ENCODE results near the gene NAGS. TPM values are rescaled to one million over a fixed set of nuclear protein-coding genes. Genes with fewer than 3 reads are reported as not detected.
A peak's percentile ranks its signal among the peaks of the same experiment; 100 is the strongest.
"Not testable (repeated sequence)": the region's sequence is repeated elsewhere in the genome, so short reads cannot be mapped to it uniquely, and the experiment has no call there.

The NAGS gene, protein sequence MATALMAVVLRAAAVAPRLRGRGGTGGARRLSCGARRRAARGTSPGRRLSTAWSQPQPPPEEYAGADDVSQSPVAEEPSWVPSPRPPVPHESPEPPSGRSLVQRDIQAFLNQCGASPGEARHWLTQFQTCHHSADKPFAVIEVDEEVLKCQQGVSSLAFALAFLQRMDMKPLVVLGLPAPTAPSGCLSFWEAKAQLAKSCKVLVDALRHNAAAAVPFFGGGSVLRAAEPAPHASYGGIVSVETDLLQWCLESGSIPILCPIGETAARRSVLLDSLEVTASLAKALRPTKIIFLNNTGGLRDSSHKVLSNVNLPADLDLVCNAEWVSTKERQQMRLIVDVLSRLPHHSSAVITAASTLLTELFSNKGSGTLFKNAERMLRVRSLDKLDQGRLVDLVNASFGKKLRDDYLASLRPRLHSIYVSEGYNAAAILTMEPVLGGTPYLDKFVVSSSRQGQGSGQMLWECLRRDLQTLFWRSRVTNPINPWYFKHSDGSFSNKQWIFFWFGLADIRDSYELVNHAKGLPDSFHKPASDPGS
- 1 to 10 TPM; 1.5 to 1.7 TPM for total RNA-seq

- peak; percentile 28 for DNase-seq
- intact Hi-C loops (cut with micrococcal nuclease) = no loop called here
These were observed at the start of gene NAGS for GRCh38 chr17:44004077-44004760. Gene NAGS, plus strand, starts transcription at chr17:44004622. Its CDS starts 42 bp downstream, at chr17:44004664.

GRCh38 chr17:43956222-43956621 is 48.2 kb upstream of the NAGS start:
- Mint-ChIP-seq H3K9me3 (no peaks in the 10 kb centered on the region), H3K27ac (no peak overlapping the region), H3K4me1 (ENCODE audit: low read depth) (peaks cover 3% of the 10 kb centered on the region), H3K36me3 (no peaks in the 10 kb centered on the region), H3K4me3 (no peak overlapping the region), H3K27me3 (peaks cover 28% of the 10 kb centered on the region)
- DNase-seq = no peak
- intact Hi-C loops (cut with micrococcal nuclease) = no loop called here
- ChIA-PET POLR2A (interaction anchor here (0.6 kb wide), 1 partner anchor 96 kb away, joined by 3 read pairs; no protein-coding TSS in a partner anchor), CTCF (interaction anchor here (1.2 kb wide), 1 partner anchor 12 kb away, joined by 3 read pairs; no protein-coding TSS in a partner anchor)

More at GRCh38 chr17:44004077-44004760, at the start of gene NAGS:
- Mint-ChIP-seq H3K36me3 (no peaks in the 10 kb centered on the region), H3K4me1 (ENCODE audit: low read depth) (peaks cover 24% of the 10 kb centered on the region), H3K9me3 (no peaks in the 10 kb centered on the region), H3K27ac (no peak within 1 kb of the TSS), H3K27me3 (peaks cover 6% of the 10 kb centered on the region), H3K4me3 (peak within 1 kb of the TSS; percentile 43)
- CTCF ChIA-PET = interaction anchor here (1.4 to 1.7 kb wide), 2 partner anchors 10 to 94 kb away, joined by 4 to 6 read pairs; no protein-coding TSS in a partner anchor
- POLR2A ChIA-PET = no interaction called here

- H3K36me3 Mint-ChIP-seq = no peaks in the 10 kb centered on the region
- POLR2A ChIA-PET = no interaction called here
- H3K4me3 Mint-ChIP-seq = no peak overlapping the region
- no peaks in the 10 kb centered on the region for H3K4me1 Mint-ChIP-seq (ENCODE audit: low read depth)
- H3K9me3 Mint-ChIP-seq = no peaks in the 10 kb centered on the region
- CTCF ChIA-PET = interaction anchor here (1.3 to 2.9 kb wide), 2 partner anchors 15 to 113 kb away, joined by 3 to 16 read pairs; no protein-coding TSS in a partner anchor
- no peak overlapping the region for H3K27ac Mint-ChIP-seq
- H3K27me3 Mint-ChIP-seq = peaks cover 14% of the 10 kb centered on the region
- DNase-seq = no peak
- intact Hi-C loops (cut with micrococcal nuclease) = no loop called here
These were observed 45.6 kb upstream of the NAGS start for GRCh38 chr17:43958748-43959352.

- H3K36me3 Mint-ChIP-seq; H3K27me3 Mint-ChIP-seq; H3K27ac Mint-ChIP-seq; H3K4me1 Mint-ChIP-seq (ENCODE audit: low read depth); intact Hi-C loops (cut with micrococcal nuclease); H3K4me3 Mint-ChIP-seq; H3K9me3 Mint-ChIP-seq; DNase-seq: not testable (repeated sequence)
- CTCF ChIA-PET = interaction anchor here (1.2 kb wide), 1 partner anchor 17 kb away, joined by 6 read pairs; no protein-coding TSS in a partner anchor
- POLR2A ChIA-PET = interaction anchor here (1.0 kb wide), 1 partner anchor 17 kb away, joined by 3 read pairs; no protein-coding TSS in a partner anchor
These were observed 43.1 kb upstream of the NAGS start for GRCh38 chr17:43961292-43961691.

GRCh38 chr17:43961954-43962353 is 42.5 kb upstream of the NAGS start:
- DNase-seq = no peak
- ChIA-PET CTCF (interaction anchor here (1.2 kb wide), 1 partner anchor 18 kb away, joined by 6 read pairs; no protein-coding TSS in a partner anchor), POLR2A (interaction anchor here (1.0 kb wide), 1 partner anchor 18 kb away, joined by 3 read pairs; no protein-coding TSS in a partner anchor)
- Mint-ChIP-seq H3K27ac (no peak overlapping the region), H3K36me3 (no peaks in the 10 kb centered on the region), H3K27me3 (peaks cover 8% of the 10 kb centered on the region), H3K4me3 (no peak overlapping the region), H3K4me1 (ENCODE audit: low read depth) (no peaks in the 10 kb centered on the region), H3K9me3 (no peaks in the 10 kb centered on the region)
- intact Hi-C loops (cut with micrococcal nuclease) = no loop called here

GRCh38 chr17:43962479-43962878 is 41.9 kb upstream of the NAGS start:
- intact Hi-C loops (cut with micrococcal nuclease) = no loop called here
- H3K4me3 Mint-ChIP-seq = no peak overlapping the region
- no peaks in the 10 kb centered on the region for H3K4me1 Mint-ChIP-seq (ENCODE audit: low read depth)
- no peak overlapping the region for H3K27ac Mint-ChIP-seq
- no peaks in the 10 kb centered on the region for H3K36me3 Mint-ChIP-seq
- H3K27me3 Mint-ChIP-seq = peaks cover 8% of the 10 kb centered on the region
- H3K9me3 Mint-ChIP-seq = no peaks in the 10 kb centered on the region
- no peak for DNase-seq
- ChIA-PET POLR2A (no interaction called here), CTCF (interaction anchor here (2.1 kb wide), 1 partner anchor 19 kb away, joined by 11 read pairs; the partner anchor contains the start of gene PPY)

DNA sequence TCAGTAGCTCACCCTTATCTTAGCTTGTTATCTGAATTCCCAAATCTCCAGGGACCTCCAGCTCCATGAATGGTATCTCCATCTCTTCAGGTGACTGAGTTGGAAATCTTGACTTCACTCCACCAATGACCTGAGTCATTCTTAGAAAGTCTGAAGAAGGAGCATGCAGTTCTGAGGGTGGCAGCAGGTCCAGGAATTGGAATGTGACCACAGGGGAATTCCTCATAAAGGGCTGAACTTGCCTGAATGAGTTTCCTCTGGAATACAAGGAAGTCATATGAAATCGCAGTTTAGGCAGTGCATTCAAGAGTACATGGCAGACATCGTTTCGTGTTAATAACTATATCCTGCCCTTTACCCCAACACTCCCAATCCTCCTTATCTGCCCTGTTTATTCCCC is 38.1 kb upstream of the NAGS start:
- ChIA-PET POLR2A (no interaction called here), CTCF (no interaction called here)
- H3K4me1 Mint-ChIP-seq (ENCODE audit: low read depth) = no peaks in the 10 kb centered on the region
- no peak overlapping the region for H3K4me3 Mint-ChIP-seq
- no peak for DNase-seq
- H3K27ac Mint-ChIP-seq = no peak overlapping the region
- H3K9me3 Mint-ChIP-seq = no peaks in the 10 kb centered on the region
- peaks cover 6% of the 10 kb centered on the region for H3K27me3 Mint-ChIP-seq
- no peaks in the 10 kb centered on the region for H3K36me3 Mint-ChIP-seq
- intact Hi-C loops (cut with micrococcal nuclease) = no loop called here

- H3K27ac Mint-ChIP-seq = no peak overlapping the region
- H3K4me3 Mint-ChIP-seq = no peak overlapping the region
- intact Hi-C loops (cut with micrococcal nuclease) = no loop called here
- POLR2A ChIA-PET = no interaction called here
- CTCF ChIA-PET = interaction anchor here (1.1 to 1.5 kb wide), 3 partner anchors 23 to 90 kb away, joined by 3 read pairs; no protein-coding TSS in a partner anchor
- peaks cover 3% of the 10 kb centered on the region for H3K27me3 Mint-ChIP-seq
- no peak for DNase-seq
- H3K9me3 Mint-ChIP-seq = no peaks in the 10 kb centered on the region
- peaks cover 2% of the 10 kb centered on the region for H3K4me1 Mint-ChIP-seq (ENCODE audit: low read depth)
- H3K36me3 Mint-ChIP-seq = no peaks in the 10 kb centered on the region
These were observed 37.1 kb upstream of the NAGS start for GRCh38 chr17:43967251-43967875.

DNA sequence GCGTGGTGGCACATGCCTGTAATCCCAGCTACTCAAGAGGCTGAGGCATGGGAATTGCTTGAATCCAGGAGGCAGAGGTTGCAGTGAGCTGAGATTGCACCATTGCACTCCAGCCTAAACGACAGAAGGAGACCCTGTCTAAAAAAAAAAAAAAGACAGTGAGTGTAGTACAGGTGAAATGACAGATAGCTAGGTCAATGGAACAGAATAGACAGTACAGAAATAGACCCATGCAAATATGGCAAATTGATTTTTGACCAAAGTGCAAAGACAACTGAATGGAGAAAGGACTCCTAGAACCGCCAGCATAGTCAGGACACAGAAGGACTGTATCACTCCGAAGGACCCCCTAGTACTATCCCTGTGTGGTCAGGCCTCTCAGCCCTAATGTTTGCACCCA is 34.1 kb upstream of the NAGS start:
- Mint-ChIP-seq H3K4me1 (ENCODE audit: low read depth) (peaks cover 2% of the 10 kb centered on the region), H3K27ac (no peak overlapping the region), H3K9me3 (no peaks in the 10 kb centered on the region)

GRCh38 chr17:43971436-43971835 is 33.0 kb upstream of the NAGS start:
- H3K4me1 Mint-ChIP-seq (ENCODE audit: low read depth); H3K27me3 Mint-ChIP-seq; H3K27ac Mint-ChIP-seq; H3K4me3 Mint-ChIP-seq; H3K36me3 Mint-ChIP-seq; H3K9me3 Mint-ChIP-seq; DNase-seq; intact Hi-C loops (cut with micrococcal nuclease): not testable (repeated sequence)
- POLR2A ChIA-PET = interaction anchor here (0.8 kb wide), 1 partner anchor 12 kb away, joined by 3 read pairs; no protein-coding TSS in a partner anchor
- CTCF ChIA-PET = interaction anchor here (0.6 to 1.3 kb wide), 2 partner anchors 28 to 130 kb away, joined by 3 to 4 read pairs; no protein-coding TSS in a partner anchor

More for the DNA sequence above, 34.1 kb upstream of the NAGS start:
- Mint-ChIP-seq H3K4me3 (no peak overlapping the region), H3K27me3 (peaks cover 3% of the 10 kb centered on the region), H3K36me3 (no peaks in the 10 kb centered on the region)
- intact Hi-C loops (cut with micrococcal nuclease) = no loop called here
- CTCF ChIA-PET = interaction anchor here (1.3 kb wide), 1 partner anchor 26 kb away, joined by 4 read pairs; no protein-coding TSS in a partner anchor
- DNase-seq = no peak
- POLR2A ChIA-PET = no interaction called here
